Thyroid gland (tissue), 4 donors: ENCODE results near the gene TPSG1.

Experiments used
- CTCF ChIP-seq, 6 experiments: fragments of 200-600 bp in 3 of 6; fragments of 450-650 bp in 3 of 6; sonication (generic) in 3 of 6; IDR thresholded peaks; one replicate each; pipeline ENCODE4 v1.5.1; 2016 to 2019; ENCODE audit warnings: antibody characterized with exemption in 6 of 6, mild to moderate bottlenecking in 2 of 6, inconsistent platforms in 1 of 6, moderate library complexity in 1 of 6
- POLR2A ChIP-seq, 2 donors: fragments of 450-650 bp; IDR thresholded peaks; one replicate each; pipeline ENCODE4 v1.6.1; 2017; ENCODE audit warnings: antibody characterized with exemption in 2 of 2, mild to moderate bottlenecking in 2 of 2, moderate library complexity in 1 of 2

GRCh38 chr16:1262210-1262845 is 37.3 kb upstream of the TPSG1 start:
- TF ChIP-seq CTCF (IDR thresholded peaks at IDR 0.05) (no peak), POLR2A (IDR thresholded peaks at IDR 0.05) (no peak)
